Measurements from ENCODE around the gene GPR161.

The GPR161 gene

DNA sequence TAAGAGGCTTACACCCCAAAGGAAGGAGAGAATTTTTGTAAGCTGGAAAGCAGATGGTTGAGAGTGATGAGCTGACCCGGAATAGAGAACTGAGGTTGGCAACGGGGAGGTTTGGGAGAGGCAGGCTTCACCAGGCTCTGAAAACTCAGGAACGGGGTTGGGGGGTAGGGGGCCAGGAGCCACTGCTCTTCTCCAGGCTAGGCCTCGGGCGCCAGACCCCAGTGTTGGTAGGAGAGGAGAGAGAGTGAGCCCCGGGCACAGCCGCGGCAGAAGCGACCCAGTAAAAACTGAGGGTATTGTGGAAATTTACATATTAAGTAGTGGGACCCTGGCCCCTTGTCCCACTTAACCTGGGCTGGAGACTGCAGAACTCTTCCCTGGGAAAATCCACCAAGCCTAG, 45.7 kb downstream of the GPR161 start:
- Histone ChIP-seq H3K27ac (ENCODE audit: low read length) (no peak overlapping the region), H3K4me3 (ENCODE audit: low read length) (no peak overlapping the region), H3K27me3 (ENCODE audit: control insufficient read depth, insufficient read depth, low read length) (no peaks in the 10 kb centered on the region), H3K4me1 (ENCODE audit: control insufficient read depth, low read depth, low read length) (no peaks in the 10 kb centered on the region), H3K36me3 (ENCODE audit: control insufficient read depth, low read depth, low read length) (no peaks in the 10 kb centered on the region), H3K9me3 (ENCODE audit: control insufficient read depth, low read depth, low read length) (no peaks in the 10 kb centered on the region), H3K9ac (ENCODE audit: low read length) (no peak overlapping the region)

DNA sequence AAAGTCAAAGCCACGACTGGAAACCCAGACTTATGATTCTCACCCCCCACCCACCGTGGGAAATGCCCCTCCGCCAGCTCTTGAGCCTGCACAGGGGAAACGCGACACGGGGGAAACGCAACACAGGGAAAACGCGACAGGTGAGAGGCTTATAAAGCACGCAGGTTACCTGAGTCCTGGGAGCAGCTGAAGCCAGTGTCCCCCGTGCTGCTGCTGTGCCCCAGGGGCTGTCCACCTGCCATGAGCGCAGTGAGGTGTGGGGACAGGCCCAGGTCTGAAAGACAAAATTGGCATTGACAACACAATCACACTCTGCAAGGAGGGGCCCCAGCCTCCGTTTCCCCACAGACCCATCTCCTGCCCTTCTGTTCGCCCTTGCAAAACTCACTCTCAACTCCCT, 46.3 kb downstream of the GPR161 start:
- H3K27ac ChIP-seq (ENCODE audit: low read length) = no peak overlapping the region
- no peak overlapping the region for H3K4me3 ChIP-seq (ENCODE audit: low read length)
- H3K4me1 ChIP-seq (ENCODE audit: control insufficient read depth, low read depth, low read length) = no peaks in the 10 kb centered on the region
- no peaks in the 10 kb centered on the region for H3K27me3 ChIP-seq (ENCODE audit: control insufficient read depth, insufficient read depth, low read length)
- no peak overlapping the region for H3K9ac ChIP-seq (ENCODE audit: low read length)
- H3K9me3 ChIP-seq (ENCODE audit: control insufficient read depth, low read depth, low read length) = no peaks in the 10 kb centered on the region
- no peaks in the 10 kb centered on the region for H3K36me3 ChIP-seq (ENCODE audit: control insufficient read depth, low read depth, low read length)

DNA sequence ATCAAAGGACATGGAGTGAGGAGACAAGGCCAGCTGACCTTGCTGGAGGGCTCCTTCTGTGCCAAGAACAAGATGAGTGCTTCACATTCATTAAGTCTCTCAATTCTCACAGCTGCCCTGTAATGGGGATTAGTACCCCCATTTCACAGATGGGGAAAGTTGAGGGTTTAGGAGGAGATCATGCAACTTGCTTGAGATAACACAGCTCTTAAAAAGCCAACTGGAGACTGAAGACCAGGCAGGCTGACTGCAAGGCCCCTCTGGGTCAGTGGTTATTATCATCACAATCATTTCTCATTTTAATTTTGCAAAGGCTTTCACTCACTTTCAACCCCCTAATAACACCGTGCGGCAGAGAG, 46.8 kb downstream of the GPR161 start:
- Histone ChIP-seq H3K4me3 (ENCODE audit: low read length) (no peak overlapping the region), H3K27ac (ENCODE audit: low read length) (no peak overlapping the region), H3K9ac (ENCODE audit: low read length) (no peak overlapping the region), H3K9me3 (ENCODE audit: control insufficient read depth, low read depth, low read length) (no peaks in the 10 kb centered on the region), H3K27me3 (ENCODE audit: control insufficient read depth, insufficient read depth, low read length) (no peaks in the 10 kb centered on the region), H3K36me3 (ENCODE audit: control insufficient read depth, low read depth, low read length) (no peaks in the 10 kb centered on the region), H3K4me1 (ENCODE audit: control insufficient read depth, low read depth, low read length) (no peaks in the 10 kb centered on the region)

DNA sequence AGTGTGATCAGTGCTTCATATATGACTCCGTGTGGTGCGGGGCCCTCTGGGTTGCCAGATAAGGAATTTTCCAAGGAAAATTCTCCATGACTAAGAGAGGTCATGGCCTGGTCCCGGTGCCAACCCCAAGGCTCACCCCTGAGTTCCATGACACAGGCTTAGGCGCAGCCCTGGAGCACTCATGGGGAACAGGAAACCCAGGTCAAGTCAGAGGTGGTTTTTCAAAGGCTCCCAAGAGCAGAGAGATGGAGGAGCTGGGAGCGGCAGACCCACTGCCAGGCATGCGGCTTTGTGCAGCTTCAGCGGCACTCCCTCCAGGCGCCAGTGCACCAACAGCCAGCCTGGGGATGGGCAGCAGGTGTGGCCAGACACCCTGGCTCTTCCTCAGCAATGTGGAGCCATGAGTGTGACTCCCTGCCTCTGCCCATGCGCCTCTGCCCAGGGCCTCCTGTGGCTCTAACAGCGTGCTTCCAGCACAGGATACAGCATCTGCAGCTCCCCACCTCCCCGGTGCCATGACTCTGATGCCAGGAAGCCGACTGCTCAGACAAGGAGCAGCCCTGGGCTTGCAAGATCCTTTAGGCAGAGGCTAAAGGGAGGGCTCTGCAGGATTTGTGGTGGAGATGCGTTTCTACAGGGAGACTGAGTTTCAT, 47.3 kb downstream of the GPR161 start:
- Histone ChIP-seq H3K4me3 (ENCODE audit: low read length) (no peak overlapping the region), H3K9ac (ENCODE audit: low read length) (no peak overlapping the region), H3K27me3 (ENCODE audit: control insufficient read depth, insufficient read depth, low read length) (no peaks in the 10 kb centered on the region), H3K9me3 (ENCODE audit: control insufficient read depth, low read depth, low read length) (no peaks in the 10 kb centered on the region), H3K27ac (ENCODE audit: low read length) (no peak overlapping the region), H3K36me3 (ENCODE audit: control insufficient read depth, low read depth, low read length) (no peaks in the 10 kb centered on the region), H3K4me1 (ENCODE audit: control insufficient read depth, low read depth, low read length) (no peaks in the 10 kb centered on the region)

DNA sequence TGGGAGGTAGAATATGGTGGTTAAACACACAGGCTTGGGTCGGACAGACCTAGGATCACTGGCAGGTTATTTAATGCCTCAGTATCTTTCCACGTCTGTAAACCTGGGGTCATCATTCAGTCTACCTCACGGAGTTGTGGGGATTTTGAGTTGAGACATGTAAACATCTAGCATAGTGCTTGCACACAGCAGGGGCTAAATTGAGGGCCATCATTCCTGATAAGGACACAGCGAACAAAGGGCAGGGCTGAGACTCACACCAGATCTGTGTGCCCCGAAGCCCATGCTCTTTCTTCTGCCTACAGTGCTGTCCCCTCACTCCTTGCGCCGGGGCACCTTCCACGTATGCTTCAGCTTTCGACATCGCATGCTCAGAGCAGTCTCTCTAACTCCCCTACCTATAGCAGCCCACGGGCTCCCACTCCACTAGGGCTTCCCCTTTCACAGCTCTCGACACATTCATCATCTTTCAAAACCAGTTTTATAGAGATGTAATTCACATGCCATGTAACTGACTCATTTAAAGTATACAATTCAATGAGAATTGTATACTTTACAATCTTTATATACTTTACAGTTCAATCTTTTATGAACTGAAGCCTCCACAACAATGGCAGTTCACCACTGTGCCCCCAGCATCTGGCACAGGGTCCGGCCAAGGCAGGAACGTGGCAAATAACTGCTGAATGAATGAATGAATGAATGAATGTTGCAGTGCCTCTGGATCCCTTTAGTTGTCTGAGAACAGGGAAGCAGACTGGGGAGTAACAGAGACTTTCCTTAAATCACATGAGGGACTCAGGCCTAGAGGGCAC, 48.0 kb downstream of the GPR161 start:
- no peaks in the 10 kb centered on the region for H3K36me3 ChIP-seq (ENCODE audit: control insufficient read depth, low read depth, low read length)
- H3K27me3 ChIP-seq (ENCODE audit: control insufficient read depth, insufficient read depth, low read length) = no peaks in the 10 kb centered on the region
- H3K27ac ChIP-seq (ENCODE audit: low read length) = no peak overlapping the region

DNA sequence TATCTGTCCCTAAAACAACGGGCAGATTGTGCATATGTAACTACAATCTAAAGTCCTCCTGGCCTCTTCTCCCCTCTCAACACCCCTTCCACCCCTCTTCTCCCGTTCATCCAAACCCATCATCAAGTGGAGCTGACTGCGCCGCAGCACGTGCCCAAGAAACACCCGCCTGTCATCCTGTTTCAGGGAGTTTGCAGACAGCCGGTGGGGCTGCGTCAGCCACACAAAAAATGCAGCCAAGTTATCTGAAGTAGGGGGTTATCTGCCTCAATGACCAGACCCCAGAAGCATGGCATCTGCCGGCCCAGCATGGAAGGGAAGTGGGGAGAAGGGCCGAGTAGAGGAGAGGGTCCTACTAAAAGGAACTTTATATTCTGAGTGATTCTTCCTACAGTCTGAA, 49.0 kb downstream of the GPR161 start:
- no peak overlapping the region for H3K27ac ChIP-seq (ENCODE audit: low read length)
- H3K36me3 ChIP-seq (ENCODE audit: control insufficient read depth, low read depth, low read length) = no peaks in the 10 kb centered on the region
- no peaks in the 10 kb centered on the region for H3K9me3 ChIP-seq (ENCODE audit: control insufficient read depth, low read depth, low read length)
- H3K4me1 ChIP-seq (ENCODE audit: control insufficient read depth, low read depth, low read length) = no peaks in the 10 kb centered on the region
- no peak overlapping the region for H3K4me3 ChIP-seq (ENCODE audit: low read length)
- H3K27me3 ChIP-seq (ENCODE audit: control insufficient read depth, insufficient read depth, low read length) = no peaks in the 10 kb centered on the region
- H3K9ac ChIP-seq (ENCODE audit: low read length) = no peak overlapping the region

More for the DNA sequence above, 48.0 kb downstream of the GPR161 start:
- H3K4me1 ChIP-seq (ENCODE audit: control insufficient read depth, low read depth, low read length) = no peaks in the 10 kb centered on the region
- H3K4me3 ChIP-seq (ENCODE audit: low read length) = no peak overlapping the region
- H3K9me3 ChIP-seq (ENCODE audit: control insufficient read depth, low read depth, low read length) = no peaks in the 10 kb centered on the region
- no peak overlapping the region for H3K9ac ChIP-seq (ENCODE audit: low read length)

DNA sequence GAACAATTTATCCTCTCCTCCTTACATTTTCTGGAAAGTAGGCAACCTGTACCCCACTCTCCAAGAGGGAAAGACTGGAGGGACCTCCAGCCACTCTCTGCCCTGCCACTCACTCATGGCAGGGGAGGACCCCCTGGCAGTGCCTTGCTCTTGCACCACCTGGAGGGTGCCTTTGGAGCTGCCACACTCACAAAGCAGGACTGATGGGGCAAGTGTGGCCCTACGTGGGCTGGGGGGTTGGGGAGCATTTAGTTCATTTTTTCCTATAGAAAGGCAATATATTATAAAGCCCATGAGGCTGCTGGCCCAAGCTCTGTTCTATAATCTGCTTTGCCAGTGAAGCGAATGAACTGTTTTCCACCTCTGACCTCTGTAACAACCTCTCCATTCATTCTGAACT, 50.3 kb downstream of the GPR161 start:
- Histone ChIP-seq H3K9me3 (ENCODE audit: control insufficient read depth, low read depth, low read length) (no peaks in the 10 kb centered on the region), H3K4me3 (ENCODE audit: low read length) (no peak overlapping the region), H3K27me3 (ENCODE audit: control insufficient read depth, insufficient read depth, low read length) (no peaks in the 10 kb centered on the region), H3K27ac (ENCODE audit: low read length) (no peak overlapping the region), H3K9ac (ENCODE audit: low read length) (no peak overlapping the region), H3K4me1 (ENCODE audit: control insufficient read depth, low read depth, low read length) (no peaks in the 10 kb centered on the region), H3K36me3 (ENCODE audit: control insufficient read depth, low read depth, low read length) (no peaks in the 10 kb centered on the region)

DNA sequence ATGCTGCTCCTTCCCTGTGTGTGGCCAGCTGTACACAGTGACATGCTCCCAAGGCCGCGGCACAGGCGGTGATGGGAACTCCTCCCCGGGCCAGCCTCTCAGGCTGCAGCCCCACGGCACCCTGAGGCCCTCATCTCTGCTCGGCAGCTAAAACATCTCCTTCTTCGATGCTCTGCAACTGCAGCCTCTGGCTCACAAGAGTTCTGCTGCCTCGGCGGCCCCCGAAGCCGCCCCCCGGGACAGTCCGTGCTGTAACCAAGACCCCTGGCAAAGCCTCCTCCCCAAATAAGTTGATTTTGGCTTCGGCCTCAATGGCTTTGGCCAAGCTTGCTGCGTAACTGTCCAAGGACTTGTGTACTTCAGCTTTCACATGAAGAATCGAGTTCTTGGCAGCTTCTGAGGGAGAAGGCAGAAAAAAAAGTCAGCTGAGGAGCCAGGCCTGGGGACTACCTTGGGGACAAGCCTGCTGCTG, 51.3 kb downstream of the GPR161 start:
- Histone ChIP-seq H3K36me3 (ENCODE audit: control insufficient read depth, low read depth, low read length) (no peaks in the 10 kb centered on the region), H3K27ac (ENCODE audit: low read length) (no peak overlapping the region), H3K9ac (ENCODE audit: low read length) (no peak overlapping the region), H3K27me3 (ENCODE audit: control insufficient read depth, insufficient read depth, low read length) (no peaks in the 10 kb centered on the region), H3K4me1 (ENCODE audit: control insufficient read depth, low read depth, low read length) (no peaks in the 10 kb centered on the region), H3K4me3 (ENCODE audit: low read length) (no peak overlapping the region), H3K9me3 (ENCODE audit: control insufficient read depth, low read depth, low read length) (no peaks in the 10 kb centered on the region)

DNA sequence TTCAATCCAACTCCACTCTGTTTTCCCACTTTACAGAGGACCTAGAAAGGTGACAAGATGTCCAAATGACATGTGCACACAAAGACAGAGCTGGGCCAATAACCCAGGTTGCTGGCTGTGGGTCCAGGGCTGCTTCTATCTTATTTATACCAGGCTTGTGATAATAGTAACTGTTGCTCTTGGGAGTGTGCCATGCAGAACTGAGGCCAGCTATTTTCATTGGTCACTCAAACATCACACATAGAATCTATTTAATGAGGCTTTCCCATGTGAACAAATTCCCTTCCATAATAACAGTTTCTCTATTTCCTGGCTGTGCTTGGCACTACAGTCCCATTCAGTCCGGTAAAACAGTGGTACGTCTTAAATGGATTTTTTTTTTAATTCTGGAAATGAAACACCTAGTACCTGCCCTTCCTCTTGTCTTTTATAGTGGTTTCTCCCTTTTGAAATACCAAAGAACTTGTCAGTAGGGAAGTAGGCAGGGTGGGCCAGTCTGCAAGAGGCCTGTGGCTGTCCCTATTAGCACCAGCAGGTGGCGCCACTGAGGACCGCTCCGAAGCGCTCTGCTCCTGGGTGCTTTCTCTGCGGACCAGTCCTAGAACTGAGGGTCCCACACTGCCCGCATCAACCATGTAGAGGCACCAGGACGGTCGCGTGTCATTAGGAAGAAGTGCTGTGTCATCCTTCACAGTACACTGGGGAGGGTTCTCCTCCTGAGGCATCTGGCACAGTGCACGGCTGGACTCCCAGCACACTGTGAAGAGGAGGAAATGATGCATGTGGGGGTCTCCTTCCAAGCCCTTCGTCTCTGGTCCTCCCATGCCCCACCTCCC, 52.1 kb downstream of the GPR161 start:
- H3K27me3 ChIP-seq (ENCODE audit: control insufficient read depth, insufficient read depth, low read length) = no peaks in the 10 kb centered on the region
- H3K27ac ChIP-seq (ENCODE audit: low read length) = no peak overlapping the region
- no peaks in the 10 kb centered on the region for H3K4me1 ChIP-seq (ENCODE audit: control insufficient read depth, low read depth, low read length)
- H3K36me3 ChIP-seq (ENCODE audit: control insufficient read depth, low read depth, low read length) = no peaks in the 10 kb centered on the region
- H3K9me3 ChIP-seq (ENCODE audit: control insufficient read depth, low read depth, low read length) = no peaks in the 10 kb centered on the region
- no peak overlapping the region for H3K4me3 ChIP-seq (ENCODE audit: low read length)
- no peak overlapping the region for H3K9ac ChIP-seq (ENCODE audit: low read length)

DNA sequence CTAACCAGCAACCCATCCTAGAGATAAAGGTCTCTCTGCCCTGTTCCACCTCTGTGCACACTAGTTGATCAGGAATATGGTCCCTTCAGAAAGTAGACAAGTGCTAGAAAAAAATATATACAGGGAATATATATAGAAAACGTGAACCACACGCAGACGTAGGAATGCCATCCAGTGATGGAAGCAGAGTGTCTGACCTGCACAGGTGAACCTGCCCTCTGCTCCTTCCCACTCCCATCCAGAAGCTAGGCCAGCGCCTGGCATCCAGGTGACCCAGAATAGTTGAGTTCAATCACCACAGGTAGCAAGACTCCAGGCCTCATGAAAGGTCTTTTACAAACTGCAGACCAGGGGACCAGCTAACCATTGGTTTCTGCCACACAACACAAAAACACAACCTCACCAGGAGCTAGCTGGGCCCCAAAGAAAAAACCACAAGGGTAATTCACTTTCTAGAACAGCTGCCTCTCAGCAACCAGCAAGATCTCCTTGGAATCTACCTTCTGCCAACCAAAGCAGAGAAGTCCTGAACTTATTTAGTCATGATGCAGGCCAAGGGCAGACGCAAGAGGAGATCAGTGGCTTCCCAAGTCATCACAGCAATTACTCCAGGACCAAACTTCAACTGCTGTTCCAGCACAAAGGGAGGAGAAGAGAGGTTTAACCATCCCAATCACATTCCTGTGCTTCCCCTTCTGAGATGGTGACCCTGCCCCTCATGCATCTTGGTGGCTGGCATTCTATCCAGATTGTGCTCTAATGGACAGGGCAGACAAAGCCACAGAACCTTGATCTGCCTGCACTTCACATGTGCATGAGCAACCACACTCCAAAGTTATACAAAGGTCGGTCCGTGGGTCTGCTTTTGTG, 53.0 kb downstream of the GPR161 start:
- H3K27me3 ChIP-seq (ENCODE audit: control insufficient read depth, insufficient read depth, low read length) = no peaks in the 10 kb centered on the region
- no peaks in the 10 kb centered on the region for H3K4me1 ChIP-seq (ENCODE audit: control insufficient read depth, low read depth, low read length)
- H3K9ac ChIP-seq (ENCODE audit: low read length) = no peak overlapping the region
- no peak overlapping the region for H3K4me3 ChIP-seq (ENCODE audit: low read length)
- no peaks in the 10 kb centered on the region for H3K36me3 ChIP-seq (ENCODE audit: control insufficient read depth, low read depth, low read length)
- no peak overlapping the region for H3K27ac ChIP-seq (ENCODE audit: low read length)
- H3K9me3 ChIP-seq (ENCODE audit: control insufficient read depth, low read depth, low read length) = no peaks in the 10 kb centered on the region
